Fibroblast of mammary gland (primary cell): ENCODE data around the gene TLCD2.

Experiments
- DNase-seq: peaks from one replicate; pipeline ENCODE4 v3.0.0-alpha.2; 2010; ENCODE audit warnings: low read depth
- H3K4me3 ChIP-seq: 2 replicates; pipeline ENCODE4 v1.5.1; 2011; ENCODE audit warnings: low read depth, mild to moderate bottlenecking, low read length, moderate library complexity; ENCODE audit not compliant: control insufficient read depth
- TF ChIP-seq, protein P1 (sequence below): conservative IDR thresholded peaks from 2 replicates; pipeline ENCODE4 v1.5.1; 2011; ENCODE audit warnings: low read depth, low read length, inconsistent platforms; ENCODE audit not compliant: control insufficient read depth, insufficient read depth

Gene TLCD2

DNA sequence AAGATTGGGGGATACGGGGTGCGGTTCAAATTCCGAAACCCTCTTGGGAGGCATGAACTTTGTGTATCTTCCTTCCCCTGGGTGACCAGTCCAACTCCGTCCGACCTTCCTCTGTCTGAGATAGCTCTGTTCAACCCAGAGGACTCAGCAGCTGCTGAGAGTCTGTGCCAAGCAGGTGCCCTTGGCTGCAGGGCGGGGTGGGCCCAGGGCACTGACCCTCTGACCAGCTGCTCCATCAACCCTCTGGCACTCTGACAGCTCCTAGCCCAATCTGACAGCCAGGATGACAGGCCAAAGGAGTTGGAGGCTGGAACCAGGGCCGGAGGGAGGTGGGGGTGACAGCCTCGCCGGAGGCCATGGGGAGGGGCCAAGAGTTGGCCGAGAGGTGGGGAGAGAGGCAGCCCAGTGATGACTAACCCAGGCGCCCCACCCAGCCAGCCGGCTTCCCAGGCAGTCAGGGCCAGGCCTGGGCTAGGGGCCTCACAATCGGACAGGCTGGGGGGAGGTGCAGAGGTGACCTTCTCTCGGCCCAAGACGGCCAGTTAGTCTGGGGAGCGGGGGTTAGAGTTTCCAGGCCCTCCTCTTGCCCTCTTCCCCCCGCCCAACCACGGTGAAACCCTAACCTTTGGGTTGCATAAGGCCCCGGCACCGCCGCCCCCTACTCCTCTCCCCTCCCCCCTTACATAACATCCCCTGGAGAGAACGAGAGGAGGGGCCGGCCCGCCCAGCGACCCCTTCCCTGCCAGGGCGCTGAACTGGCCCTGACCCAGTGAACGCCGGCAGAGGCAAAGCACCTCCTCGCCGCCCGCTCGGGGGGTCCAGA is 5.0 kb upstream of the TLCD2 start:
- TF ChIP-seq, protein P1, sequence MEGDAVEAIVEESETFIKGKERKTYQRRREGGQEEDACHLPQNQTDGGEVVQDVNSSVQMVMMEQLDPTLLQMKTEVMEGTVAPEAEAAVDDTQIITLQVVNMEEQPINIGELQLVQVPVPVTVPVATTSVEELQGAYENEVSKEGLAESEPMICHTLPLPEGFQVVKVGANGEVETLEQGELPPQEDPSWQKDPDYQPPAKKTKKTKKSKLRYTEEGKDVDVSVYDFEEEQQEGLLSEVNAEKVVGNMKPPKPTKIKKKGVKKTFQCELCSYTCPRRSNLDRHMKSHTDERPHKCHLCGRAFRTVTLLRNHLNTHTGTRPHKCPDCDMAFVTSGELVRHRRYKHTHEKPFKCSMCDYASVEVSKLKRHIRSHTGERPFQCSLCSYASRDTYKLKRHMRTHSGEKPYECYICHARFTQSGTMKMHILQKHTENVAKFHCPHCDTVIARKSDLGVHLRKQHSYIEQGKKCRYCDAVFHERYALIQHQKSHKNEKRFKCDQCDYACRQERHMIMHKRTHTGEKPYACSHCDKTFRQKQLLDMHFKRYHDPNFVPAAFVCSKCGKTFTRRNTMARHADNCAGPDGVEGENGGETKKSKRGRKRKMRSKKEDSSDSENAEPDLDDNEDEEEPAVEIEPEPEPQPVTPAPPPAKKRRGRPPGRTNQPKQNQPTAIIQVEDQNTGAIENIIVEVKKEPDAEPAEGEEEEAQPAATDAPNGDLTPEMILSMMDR, result no peak
- peak; percentile 93 for DNase-seq
- peak overlapping the region; percentile 83 for H3K4me3 ChIP-seq

DNA sequence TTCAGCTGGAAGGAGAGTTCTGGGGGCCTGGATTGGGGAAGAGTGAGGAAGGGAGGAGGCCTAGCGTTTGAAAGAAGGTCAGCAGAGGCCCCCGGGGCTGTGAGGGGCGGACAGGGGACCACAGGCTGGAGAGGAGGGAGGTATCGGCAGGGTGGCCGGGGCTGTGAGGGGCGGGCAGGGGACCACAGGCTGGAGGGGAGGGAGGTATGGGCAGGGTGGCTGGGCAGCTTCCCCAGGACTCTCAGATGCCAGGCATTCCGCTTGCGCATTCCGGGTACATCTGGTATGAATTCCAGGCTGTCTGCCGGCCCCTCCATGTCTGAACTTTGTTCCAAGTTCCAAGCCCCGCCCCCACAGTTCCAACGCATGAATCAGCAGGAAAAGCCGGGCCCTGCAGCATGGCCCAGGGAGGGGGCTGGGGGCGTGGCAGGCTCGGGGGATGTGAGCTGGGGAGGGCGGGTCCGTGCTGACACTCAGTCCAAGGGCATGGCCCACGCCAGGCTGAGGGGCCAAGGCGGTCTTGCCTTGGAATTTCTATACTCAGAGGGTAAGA is 4.3 kb upstream of the TLCD2 start:
- peak; percentile 96 for DNase-seq
- TF ChIP-seq, protein P1, result no peak
- H3K4me3 ChIP-seq, result peak overlapping the region; percentile 83

DNA sequence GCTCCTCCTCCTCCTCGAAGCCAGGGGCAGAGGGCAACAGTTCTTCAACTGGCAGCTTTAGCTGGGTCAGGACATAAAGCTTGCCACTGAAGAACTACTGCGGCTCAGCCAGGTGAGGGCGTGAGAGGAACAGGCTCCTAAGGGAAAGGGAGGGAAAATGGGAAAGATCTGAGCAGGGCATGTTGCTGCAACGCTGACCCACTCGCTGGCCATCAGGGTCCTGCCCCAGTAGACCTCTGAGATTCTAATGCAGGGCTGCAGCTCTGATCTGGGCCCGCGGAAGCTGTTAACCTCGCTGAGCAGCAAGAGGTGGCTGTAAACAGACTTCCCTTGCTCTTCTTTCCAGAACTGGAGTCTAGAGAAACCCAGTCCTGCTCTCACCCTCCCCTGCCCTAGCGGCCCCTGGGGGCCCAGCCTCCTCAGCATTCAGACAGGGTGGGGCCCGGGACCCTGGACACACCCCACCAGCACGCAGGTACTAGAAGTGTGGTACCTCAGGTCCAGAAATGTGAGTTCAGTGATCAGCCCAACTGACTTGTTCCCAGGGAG is 3.8 kb upstream of the TLCD2 start:
- peak overlapping the region; percentile 83 for H3K4me3 ChIP-seq
- DNase-seq, result peak; percentile 44
- TF ChIP-seq, protein P1, result peak; percentile 40

DNA sequence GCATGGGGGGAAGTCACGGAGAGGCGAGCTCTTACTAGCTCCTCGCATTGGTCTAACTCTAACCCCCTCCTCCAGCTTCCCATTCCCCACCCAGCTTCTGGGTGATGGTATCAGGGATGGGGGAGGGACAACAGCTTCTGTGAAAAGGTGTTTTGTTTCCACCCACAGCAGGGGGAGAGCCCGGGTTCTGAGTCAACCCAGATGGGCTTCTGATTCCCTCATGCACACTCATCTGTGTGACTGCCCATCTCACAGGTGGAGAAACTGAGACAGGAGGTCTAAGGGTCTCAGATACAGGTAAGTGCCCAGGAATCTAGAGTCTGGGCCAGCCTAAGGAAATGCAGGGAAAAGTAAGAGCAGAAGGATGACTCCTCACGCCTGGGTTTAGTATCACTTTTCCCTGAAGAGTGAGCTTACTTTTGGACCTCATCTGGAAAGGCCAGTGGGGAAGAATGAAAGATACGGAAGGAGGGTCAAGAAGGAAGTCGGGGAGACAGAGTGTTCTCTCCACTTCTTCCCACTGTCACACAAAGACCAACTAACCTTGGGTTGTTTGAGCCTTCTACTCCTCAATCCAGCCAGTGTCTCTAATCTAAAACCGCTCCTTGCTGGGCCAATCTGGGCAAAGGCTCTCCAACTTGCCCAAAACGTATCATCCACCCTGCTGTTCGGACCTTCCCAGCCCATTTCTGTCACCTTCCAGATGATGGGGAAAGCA is 3.1 kb upstream of the TLCD2 start:
- no peak for DNase-seq
- TF ChIP-seq, protein P1, result no peak
- peak overlapping the region; percentile 83 for H3K4me3 ChIP-seq

DNA sequence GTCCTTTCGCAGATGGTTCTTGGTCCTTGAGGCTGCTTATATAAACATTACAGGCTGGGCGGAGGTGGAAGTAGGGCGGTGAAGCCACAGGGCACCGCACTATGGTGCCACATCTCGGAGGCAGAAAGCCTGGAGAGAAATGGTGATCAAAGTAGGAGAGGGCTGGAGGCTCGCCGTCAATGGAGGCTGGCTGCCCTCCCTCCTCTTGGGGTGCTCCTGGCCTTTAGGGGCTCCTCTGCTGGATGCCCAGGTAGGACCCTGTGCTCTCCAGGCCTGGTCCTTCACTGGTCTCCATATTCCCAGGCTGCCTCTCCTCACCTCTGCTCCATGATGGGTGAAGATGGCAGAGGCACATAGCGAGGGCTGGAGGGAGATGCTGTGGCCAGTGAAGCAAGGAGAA is 2.1 kb upstream of the TLCD2 start:
- no peak for DNase-seq
- TF ChIP-seq, protein P1, result no peak
- no peak overlapping the region for H3K4me3 ChIP-seq

DNA sequence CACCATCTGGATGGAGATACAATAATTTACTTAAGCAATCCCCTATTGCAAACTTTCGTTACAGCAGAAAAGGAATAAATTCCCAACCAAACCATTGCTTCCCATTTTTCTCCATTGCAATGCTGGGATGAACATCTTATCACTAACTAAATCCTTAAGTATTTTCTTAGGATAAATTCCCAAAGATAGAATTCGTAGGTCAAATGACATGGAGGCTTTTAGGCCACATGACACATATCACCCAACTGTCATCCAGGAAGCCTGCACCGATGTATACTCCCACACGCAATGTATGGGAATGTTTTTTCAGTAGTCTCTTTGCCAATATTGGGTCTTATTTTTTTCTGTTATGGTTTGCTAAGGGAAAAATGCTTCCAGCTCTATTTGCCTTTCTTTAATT is 1.6 kb upstream of the TLCD2 start:
- DNase-seq, result no peak
- TF ChIP-seq, protein P1, result no peak
- H3K4me3 ChIP-seq, result no peak overlapping the region
